ENCODE results near the gene ANGPT4.

GRCh38 chr20:839626-840025 lies 76.5 kb downstream of the ANGPT4 start:
- TF ChIP-seq POLR2AphosphoS5 (IDR thresholded peaks at IDR 0.05; ENCODE audit: low read depth, low read length) (no peak), RFX5 (IDR thresholded peaks at IDR 0.05; ENCODE audit: low read length) (no peak), TCF12 (IDR thresholded peaks at IDR 0.05) (no peak), TEAD4 (IDR thresholded peaks at IDR 0.05; ENCODE audit: borderline replicate concordance, insufficient read depth) (no peak)
- TF ChIP-seq, protein P1, sequence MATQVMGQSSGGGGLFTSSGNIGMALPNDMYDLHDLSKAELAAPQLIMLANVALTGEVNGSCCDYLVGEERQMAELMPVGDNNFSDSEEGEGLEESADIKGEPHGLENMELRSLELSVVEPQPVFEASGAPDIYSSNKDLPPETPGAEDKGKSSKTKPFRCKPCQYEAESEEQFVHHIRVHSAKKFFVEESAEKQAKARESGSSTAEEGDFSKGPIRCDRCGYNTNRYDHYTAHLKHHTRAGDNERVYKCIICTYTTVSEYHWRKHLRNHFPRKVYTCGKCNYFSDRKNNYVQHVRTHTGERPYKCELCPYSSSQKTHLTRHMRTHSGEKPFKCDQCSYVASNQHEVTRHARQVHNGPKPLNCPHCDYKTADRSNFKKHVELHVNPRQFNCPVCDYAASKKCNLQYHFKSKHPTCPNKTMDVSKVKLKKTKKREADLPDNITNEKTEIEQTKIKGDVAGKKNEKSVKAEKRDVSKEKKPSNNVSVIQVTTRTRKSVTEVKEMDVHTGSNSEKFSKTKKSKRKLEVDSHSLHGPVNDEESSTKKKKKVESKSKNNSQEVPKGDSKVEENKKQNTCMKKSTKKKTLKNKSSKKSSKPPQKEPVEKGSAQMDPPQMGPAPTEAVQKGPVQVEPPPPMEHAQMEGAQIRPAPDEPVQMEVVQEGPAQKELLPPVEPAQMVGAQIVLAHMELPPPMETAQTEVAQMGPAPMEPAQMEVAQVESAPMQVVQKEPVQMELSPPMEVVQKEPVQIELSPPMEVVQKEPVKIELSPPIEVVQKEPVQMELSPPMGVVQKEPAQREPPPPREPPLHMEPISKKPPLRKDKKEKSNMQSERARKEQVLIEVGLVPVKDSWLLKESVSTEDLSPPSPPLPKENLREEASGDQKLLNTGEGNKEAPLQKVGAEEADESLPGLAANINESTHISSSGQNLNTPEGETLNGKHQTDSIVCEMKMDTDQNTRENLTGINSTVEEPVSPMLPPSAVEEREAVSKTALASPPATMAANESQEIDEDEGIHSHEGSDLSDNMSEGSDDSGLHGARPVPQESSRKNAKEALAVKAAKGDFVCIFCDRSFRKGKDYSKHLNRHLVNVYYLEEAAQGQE (IDR thresholded peaks at IDR 0.05; ENCODE audit: low read depth, low read length) = no peak
- TF ChIP-seq, protein P2, sequence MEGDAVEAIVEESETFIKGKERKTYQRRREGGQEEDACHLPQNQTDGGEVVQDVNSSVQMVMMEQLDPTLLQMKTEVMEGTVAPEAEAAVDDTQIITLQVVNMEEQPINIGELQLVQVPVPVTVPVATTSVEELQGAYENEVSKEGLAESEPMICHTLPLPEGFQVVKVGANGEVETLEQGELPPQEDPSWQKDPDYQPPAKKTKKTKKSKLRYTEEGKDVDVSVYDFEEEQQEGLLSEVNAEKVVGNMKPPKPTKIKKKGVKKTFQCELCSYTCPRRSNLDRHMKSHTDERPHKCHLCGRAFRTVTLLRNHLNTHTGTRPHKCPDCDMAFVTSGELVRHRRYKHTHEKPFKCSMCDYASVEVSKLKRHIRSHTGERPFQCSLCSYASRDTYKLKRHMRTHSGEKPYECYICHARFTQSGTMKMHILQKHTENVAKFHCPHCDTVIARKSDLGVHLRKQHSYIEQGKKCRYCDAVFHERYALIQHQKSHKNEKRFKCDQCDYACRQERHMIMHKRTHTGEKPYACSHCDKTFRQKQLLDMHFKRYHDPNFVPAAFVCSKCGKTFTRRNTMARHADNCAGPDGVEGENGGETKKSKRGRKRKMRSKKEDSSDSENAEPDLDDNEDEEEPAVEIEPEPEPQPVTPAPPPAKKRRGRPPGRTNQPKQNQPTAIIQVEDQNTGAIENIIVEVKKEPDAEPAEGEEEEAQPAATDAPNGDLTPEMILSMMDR (IDR thresholded peaks at IDR 0.05) = no peak
- TF ChIP-seq, protein P3, sequence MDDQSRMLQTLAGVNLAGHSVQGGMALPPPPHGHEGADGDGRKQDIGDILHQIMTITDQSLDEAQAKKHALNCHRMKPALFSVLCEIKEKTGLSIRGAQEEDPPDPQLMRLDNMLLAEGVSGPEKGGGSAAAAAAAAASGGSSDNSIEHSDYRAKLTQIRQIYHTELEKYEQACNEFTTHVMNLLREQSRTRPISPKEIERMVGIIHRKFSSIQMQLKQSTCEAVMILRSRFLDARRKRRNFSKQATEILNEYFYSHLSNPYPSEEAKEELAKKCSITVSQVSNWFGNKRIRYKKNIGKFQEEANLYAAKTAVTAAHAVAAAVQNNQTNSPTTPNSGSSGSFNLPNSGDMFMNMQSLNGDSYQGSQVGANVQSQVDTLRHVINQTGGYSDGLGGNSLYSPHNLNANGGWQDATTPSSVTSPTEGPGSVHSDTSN (IDR thresholded peaks at IDR 0.05) = no peak
